Ishikawa (cell line): ENCODE measurements around the gene ZBTB16.

Experiments used
- CEBPB ChIP-seq: IDR thresholded peaks from 2 replicates; pipeline ENCODE4 v1.6.1; 2012
- CREB1 ChIP-seq: IDR thresholded peaks from 2 replicates; pipeline ENCODE4 v1.6.1; 2012; ENCODE audit warnings: low read depth
- EGR1 ChIP-seq: IDR thresholded peaks from 2 replicates; pipeline ENCODE4 v1.6.1; 2012
- EP300 ChIP-seq: IDR thresholded peaks from 2 replicates; pipeline ENCODE4 v1.6.1; 2012; ENCODE audit warnings: borderline replicate concordance
- FOXM1 ChIP-seq: IDR thresholded peaks from 2 replicates; pipeline ENCODE4 v1.6.1; 2012; ENCODE audit warnings: low read depth, borderline replicate concordance
- RAD21 ChIP-seq: IDR thresholded peaks from 2 replicates; pipeline ENCODE4 v1.6.1; 2012; ENCODE audit warnings: low read depth
- REST ChIP-seq: IDR thresholded peaks from 2 replicates; pipeline ENCODE4 v1.6.1; 2012; ENCODE audit warnings: low read depth, mild to moderate bottlenecking
- TCF12 ChIP-seq: IDR thresholded peaks from 2 replicates; pipeline ENCODE4 v1.6.1; 2012; ENCODE audit warnings: low read depth
- TEAD4 ChIP-seq: IDR thresholded peaks from 2 replicates; pipeline ENCODE4 v1.6.1; 2012
- USF1 ChIP-seq: IDR thresholded peaks from 2 replicates; pipeline ENCODE4 v1.6.1; 2012
- YY1 ChIP-seq: IDR thresholded peaks from 2 replicates; pipeline ENCODE4 v1.6.1; 2012; ENCODE audit warnings: low read depth
- ZBTB7A ChIP-seq: IDR thresholded peaks from 2 replicates; pipeline ENCODE4 v1.6.1; 2012; ENCODE audit warnings: low read depth

- no peak for TF ChIP-seq RAD21
- TF ChIP-seq CEBPB = no peak
- no peak for TF ChIP-seq USF1
- TF ChIP-seq REST = no peak
- no peak for TF ChIP-seq FOXM1
- TF ChIP-seq EP300 = no peak
- no peak for TF ChIP-seq EGR1
- no peak for TF ChIP-seq TEAD4
- no peak for TF ChIP-seq ZBTB7A
- no peak for TF ChIP-seq TCF12
- no peak for TF ChIP-seq CREB1
- no peak for TF ChIP-seq YY1
Measured at GRCh38 chr11:114054806-114055205, 4.7 kb upstream of the ZBTB16 start.
